Skeletal muscle satellite cell (primary cell): ENCODE measurements around the gene ATXN10.

Experiments
- H3K27me3 ChIP-seq: 2 replicates; pipeline ENCODE4 v1.7.0; 2013; ENCODE audit warnings: low read length; ENCODE audit not compliant: control insufficient read depth, insufficient read depth
- H3K36me3 ChIP-seq: 2 replicates; pipeline ENCODE4 v1.7.0; 2013; ENCODE audit warnings: mild to moderate bottlenecking, control low read depth, low read length; ENCODE audit not compliant: insufficient read depth
- H3K4me1 ChIP-seq: 2 replicates; pipeline ENCODE4 v1.7.0; 2013; ENCODE audit warnings: low read length; ENCODE audit not compliant: control insufficient read depth, insufficient read depth
- H3K4me2 ChIP-seq: 2 replicates; pipeline ENCODE4 v1.7.0; 2013; ENCODE audit warnings: mild to moderate bottlenecking, low read length
- H3K4me3 ChIP-seq: 2 replicates; pipeline ENCODE4 v1.7.0; 2013; ENCODE audit warnings: low read length
- H3K9ac ChIP-seq: 2 replicates; pipeline ENCODE4 v1.7.0; 2013; ENCODE audit warnings: mild to moderate bottlenecking, low read depth, low read length, moderate library complexity
- H3K9me3 ChIP-seq: replicated peaks from 2 replicates; pipeline ENCODE4 v1.7.0; 2013; ENCODE audit warnings: mild to moderate bottlenecking, control low read depth, low read length

The ATXN10 gene

DNA sequence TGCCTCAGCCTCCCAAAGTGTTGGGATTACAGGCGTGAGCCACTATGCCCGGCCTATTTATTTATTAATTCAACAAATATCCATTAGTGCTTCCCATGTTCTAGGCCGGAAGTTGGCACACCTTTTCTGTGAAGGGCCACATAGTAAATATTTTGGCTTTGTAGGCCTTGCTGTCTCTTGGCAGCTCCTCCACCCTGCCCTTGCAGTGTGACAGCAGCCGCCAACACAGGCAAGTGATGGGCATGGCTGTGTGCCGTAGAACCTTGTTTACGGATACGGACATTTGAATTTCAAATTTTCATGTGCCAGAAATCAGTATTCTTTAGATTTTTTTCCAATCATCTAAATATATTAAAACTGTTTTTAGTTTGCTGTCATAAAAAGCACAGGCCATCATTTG, 165.9 kb downstream of the ATXN10 start:
- Histone ChIP-seq H3K9me3 (no peaks in the 10 kb centered on the region), H3K9ac (no peak overlapping the region), H3K27me3 (no peaks in the 10 kb centered on the region), H3K4me3 (no peak overlapping the region), H3K4me1 (no peaks in the 10 kb centered on the region), H3K4me2 (no peak overlapping the region), H3K36me3 (peaks cover 24% of the 10 kb centered on the region)

DNA sequence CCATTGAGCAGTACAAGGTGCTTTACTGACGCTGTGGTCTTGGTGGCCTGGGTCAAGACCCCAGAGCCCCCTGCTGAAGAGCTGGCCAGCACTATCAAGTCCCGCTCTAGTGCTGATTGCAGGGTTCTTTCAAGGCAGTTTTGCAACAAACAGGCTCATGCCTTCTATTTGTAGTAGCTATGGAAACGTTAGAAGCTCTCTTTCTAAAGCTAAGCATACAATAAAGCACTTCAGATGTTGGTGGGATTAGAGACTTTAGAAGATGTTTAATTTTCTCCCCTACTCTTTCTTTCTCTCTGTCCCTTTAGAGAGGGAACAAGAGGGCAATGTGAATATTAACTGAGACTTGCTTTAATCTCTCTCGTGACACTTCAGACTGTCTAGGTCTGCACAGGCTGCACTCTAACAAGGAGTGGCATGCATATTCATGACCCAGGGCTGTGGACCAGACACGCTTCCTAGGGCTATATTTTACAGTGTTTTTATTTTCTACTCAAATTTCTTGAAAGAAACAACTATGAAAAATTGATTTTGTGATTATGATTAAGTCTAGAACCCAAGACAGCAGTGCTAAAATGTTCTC, 166.8 kb downstream of the ATXN10 start:
- H3K36me3 ChIP-seq = peaks cover 32% of the 10 kb centered on the region
- no peak overlapping the region for H3K4me3 ChIP-seq
- no peaks in the 10 kb centered on the region for H3K27me3 ChIP-seq
- no peak overlapping the region for H3K9ac ChIP-seq
- H3K9me3 ChIP-seq = no peaks in the 10 kb centered on the region
- H3K4me1 ChIP-seq = no peaks in the 10 kb centered on the region
- H3K4me2 ChIP-seq = no peak overlapping the region

DNA sequence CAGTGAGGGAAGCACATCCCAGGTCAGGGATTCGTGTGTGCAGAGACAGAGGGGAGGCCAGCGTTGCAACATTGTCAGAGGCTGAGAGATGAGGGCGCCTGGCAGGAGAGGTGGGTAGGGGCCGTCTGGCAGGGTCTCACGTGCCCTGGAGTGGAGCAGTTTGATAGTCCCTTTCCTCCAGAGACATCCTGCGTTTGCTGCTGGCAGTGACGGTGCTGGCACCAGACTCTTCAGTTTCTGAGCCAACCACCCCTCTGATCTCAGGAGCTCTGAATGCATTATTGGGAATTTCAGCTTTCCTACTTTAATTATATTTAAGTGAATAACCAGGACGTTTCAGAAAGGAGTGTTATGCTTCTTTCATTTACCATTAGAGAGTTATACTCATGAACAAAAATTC, 168.8 kb downstream of the ATXN10 start:
- no peak overlapping the region for H3K4me2 ChIP-seq
- H3K4me1 ChIP-seq = no peaks in the 10 kb centered on the region
- H3K27me3 ChIP-seq = no peaks in the 10 kb centered on the region
- H3K36me3 ChIP-seq = peaks cover 32% of the 10 kb centered on the region
- no peak overlapping the region for H3K9ac ChIP-seq
- H3K4me3 ChIP-seq = no peak overlapping the region
- no peaks in the 10 kb centered on the region for H3K9me3 ChIP-seq

DNA sequence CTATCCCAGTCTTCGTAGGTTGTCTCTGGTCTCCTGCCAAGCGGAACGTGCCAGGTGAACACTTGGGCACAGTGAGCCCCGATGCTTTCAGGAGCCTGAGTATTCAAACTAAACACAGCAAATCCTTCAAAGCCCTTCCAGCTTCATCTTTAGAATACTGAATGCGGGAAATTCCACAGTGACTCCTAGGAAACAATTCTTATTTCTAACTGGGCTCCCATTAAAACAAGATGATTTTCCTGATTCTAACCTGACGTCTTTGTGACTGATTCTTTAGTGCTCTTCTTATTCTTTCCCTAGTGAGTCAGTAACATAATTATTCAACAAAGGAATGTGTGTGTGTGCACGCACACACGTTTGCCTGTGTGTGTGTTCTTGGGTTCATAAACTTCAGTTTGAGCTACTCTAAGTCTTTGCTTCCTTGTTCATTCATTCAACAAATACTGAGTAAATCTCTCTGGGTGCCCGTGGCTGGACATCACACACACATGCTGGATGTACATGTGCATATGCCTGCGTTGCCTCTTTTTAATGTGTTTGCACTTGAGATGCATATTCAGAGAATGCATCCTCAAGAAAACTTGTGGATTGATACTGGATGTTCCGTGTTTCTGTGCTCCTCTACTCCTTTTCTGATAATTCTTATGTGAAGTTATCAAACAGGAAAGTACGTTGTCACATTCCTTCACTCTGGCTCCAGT, 170.8 kb downstream of the ATXN10 start:
- no peak overlapping the region for H3K9ac ChIP-seq
- no peak overlapping the region for H3K4me3 ChIP-seq
- H3K4me2 ChIP-seq = no peak overlapping the region
- no peaks in the 10 kb centered on the region for H3K4me1 ChIP-seq
- no peaks in the 10 kb centered on the region for H3K9me3 ChIP-seq
- no peaks in the 10 kb centered on the region for H3K27me3 ChIP-seq
- peaks cover 32% of the 10 kb centered on the region for H3K36me3 ChIP-seq

DNA sequence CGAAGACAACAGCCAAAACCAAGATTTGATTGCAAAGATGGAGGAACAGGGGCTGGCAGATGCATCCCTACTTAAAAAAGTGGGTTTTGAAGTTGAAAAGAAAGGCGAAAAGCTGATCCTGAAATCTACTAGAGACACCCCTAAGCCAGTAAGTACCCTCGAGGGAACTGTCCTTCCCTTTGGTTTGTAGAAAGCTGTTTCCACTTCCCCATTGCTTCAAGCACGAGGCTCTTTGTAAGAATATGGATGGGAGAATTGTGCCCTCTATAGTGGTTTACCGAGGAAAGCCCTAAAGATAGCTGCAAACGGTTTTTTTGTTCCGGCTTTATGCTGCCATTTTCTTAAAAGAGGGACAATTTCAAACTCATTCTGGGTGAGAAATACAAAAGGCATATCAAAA, 171.4 kb downstream of the ATXN10 start:
- Histone ChIP-seq H3K4me2 (no peak overlapping the region), H3K9me3 (no peaks in the 10 kb centered on the region), H3K4me3 (no peak overlapping the region), H3K4me1 (no peaks in the 10 kb centered on the region), H3K9ac (no peak overlapping the region), H3K27me3 (no peaks in the 10 kb centered on the region), H3K36me3 (peaks cover 32% of the 10 kb centered on the region)

DNA sequence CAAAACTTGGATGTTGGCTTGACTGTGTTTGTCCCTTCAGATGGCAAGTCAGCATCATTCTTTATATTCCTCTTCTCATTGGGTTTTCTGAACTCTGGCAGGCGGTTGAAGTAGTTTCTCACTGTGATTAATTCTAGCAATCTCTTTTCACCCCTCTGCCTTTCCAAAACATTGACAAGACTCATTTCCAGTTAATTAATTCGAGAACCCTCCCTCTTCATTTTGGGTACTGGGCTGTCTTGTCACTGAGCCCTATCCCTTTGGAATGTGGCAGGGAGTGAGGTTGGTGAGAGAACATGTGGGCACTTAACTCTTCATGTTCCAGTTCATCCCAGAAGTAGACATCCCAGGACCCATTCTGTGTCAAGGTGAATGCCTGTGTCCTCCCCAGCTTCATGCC, 172.4 kb downstream of the ATXN10 start:
- Histone ChIP-seq H3K4me2 (no peak overlapping the region), H3K9ac (no peak overlapping the region), H3K9me3 (no peaks in the 10 kb centered on the region), H3K4me3 (no peak overlapping the region), H3K4me1 (no peaks in the 10 kb centered on the region), H3K27me3 (no peaks in the 10 kb centered on the region), H3K36me3 (peaks cover 33% of the 10 kb centered on the region)

DNA sequence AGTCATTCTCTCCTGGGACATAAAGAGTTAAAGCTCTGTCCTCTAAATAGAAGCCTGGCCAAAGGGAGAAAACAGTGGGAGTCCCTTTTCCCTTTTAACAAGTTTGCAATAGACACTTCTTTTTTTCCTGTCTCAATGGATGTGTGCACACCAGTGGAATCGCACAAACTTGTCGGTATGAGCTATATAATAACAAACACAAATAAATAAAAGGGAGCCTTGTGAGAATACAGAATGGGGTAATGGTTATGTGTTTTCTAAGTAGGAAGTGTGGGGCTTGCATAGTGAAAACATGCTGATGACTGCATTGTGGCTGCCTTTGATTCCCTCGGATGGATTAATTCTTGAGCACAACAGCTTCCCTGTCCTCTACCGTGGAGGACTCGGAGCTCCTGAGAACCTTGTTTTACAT, 173.4 kb downstream of the ATXN10 start:
- H3K36me3 ChIP-seq = peaks cover 32% of the 10 kb centered on the region
- H3K9me3 ChIP-seq = no peaks in the 10 kb centered on the region
- no peak overlapping the region for H3K9ac ChIP-seq
- no peak overlapping the region for H3K4me3 ChIP-seq
- H3K27me3 ChIP-seq = no peaks in the 10 kb centered on the region
- no peak overlapping the region for H3K4me2 ChIP-seq
- H3K4me1 ChIP-seq = no peaks in the 10 kb centered on the region

DNA sequence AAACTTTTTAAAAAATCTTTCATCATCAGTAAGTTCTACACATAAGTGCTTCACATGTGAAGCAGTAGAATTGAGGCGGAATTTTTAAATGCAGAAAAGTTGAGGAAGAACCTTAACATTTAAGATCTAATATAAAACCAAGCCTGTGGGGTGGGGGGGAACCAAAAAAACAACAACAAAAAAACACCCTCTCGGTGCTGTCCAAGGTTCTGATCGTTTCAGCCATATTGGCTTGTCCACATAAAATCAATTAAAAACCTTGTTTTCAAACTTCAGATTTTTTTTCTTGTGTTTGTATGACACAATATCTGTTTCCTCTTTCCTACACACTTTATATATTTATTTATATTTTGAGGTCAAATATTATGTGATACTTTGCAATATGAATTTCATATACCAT, 175.3 kb downstream of the ATXN10 start:
- peaks cover 41% of the 10 kb centered on the region for H3K36me3 ChIP-seq
- no peak overlapping the region for H3K4me3 ChIP-seq
- H3K4me2 ChIP-seq = no peak overlapping the region
- no peaks in the 10 kb centered on the region for H3K4me1 ChIP-seq
- no peak overlapping the region for H3K9ac ChIP-seq
- peaks cover 1% of the 10 kb centered on the region for H3K9me3 ChIP-seq
- no peaks in the 10 kb centered on the region for H3K27me3 ChIP-seq

DNA sequence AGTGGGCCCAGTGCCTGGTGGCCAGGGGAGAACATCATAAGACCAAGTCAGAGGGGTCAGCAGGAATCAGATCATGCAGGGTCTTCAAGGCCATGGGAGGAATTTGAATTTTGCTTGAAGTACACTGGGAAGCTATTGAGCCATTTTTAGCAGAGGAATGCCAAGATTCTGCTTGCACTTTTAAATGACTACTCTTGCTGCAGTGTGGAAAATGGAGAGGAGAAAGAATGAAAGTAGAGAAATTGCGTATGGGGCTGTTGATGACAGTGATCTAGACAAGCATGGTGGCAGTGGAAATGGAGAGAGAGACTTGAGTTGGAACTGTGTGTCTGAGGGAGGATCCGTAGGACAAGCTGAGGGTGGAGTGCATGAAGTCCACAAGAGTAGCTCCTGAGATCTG, 177.3 kb downstream of the ATXN10 start:
- H3K4me1 ChIP-seq = no peaks in the 10 kb centered on the region
- no peak overlapping the region for H3K4me2 ChIP-seq
- peaks cover 36% of the 10 kb centered on the region for H3K36me3 ChIP-seq
- H3K9me3 ChIP-seq = peaks cover 10% of the 10 kb centered on the region
- H3K9ac ChIP-seq = no peak overlapping the region
- no peak overlapping the region for H3K4me3 ChIP-seq
- no peaks in the 10 kb centered on the region for H3K27me3 ChIP-seq

DNA sequence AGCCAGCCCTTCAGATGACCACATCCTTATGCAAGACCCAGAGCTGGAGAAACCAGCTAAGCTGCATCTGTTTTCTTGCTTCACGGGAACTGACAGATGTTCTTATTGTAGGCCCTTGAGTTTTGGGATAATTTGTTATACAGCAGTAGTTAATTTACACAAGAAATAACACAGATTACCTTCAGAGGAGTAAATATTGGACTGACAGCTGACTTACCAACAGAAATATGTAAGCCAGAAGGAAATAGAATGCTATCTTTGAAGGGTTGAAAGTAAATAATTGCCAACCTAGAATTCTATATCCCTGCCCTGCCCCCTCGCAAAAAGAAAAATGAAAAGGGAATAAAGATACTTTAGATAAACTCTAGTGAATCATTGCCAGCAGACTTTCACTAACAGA, 181.2 kb downstream of the ATXN10 start:
- H3K36me3 ChIP-seq = peaks cover 38% of the 10 kb centered on the region
- H3K27me3 ChIP-seq = no peaks in the 10 kb centered on the region
- no peaks in the 10 kb centered on the region for H3K4me1 ChIP-seq
- H3K9ac ChIP-seq = no peak overlapping the region
- H3K4me2 ChIP-seq = no peak overlapping the region
- H3K9me3 ChIP-seq = peaks cover 10% of the 10 kb centered on the region
- no peak overlapping the region for H3K4me3 ChIP-seq

DNA sequence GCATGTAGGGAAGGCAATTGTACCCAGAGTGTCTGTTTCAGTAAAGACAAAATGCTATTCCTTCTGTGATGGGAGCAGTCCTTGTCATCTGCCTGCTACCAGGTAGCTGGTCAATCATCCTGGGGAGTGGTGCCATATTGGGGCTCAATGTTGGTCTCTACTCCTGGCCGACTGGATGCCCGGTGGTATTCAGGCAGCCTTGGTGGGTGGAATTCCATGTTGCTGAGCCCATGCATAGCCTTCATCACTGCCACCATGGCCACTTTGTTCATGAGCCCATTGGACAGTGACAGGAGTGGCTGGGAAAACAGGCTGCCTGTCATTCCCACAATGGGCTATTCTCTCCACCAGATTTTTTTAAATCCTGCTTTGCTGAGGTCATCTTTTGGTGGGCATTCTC, 184.3 kb downstream of the ATXN10 start:
- no peak overlapping the region for H3K4me3 ChIP-seq
- peaks cover 24% of the 10 kb centered on the region for H3K36me3 ChIP-seq
- no peaks in the 10 kb centered on the region for H3K4me1 ChIP-seq
- H3K9ac ChIP-seq = no peak overlapping the region
- no peaks in the 10 kb centered on the region for H3K27me3 ChIP-seq
- peaks cover 10% of the 10 kb centered on the region for H3K9me3 ChIP-seq
- H3K4me2 ChIP-seq = no peak overlapping the region

DNA sequence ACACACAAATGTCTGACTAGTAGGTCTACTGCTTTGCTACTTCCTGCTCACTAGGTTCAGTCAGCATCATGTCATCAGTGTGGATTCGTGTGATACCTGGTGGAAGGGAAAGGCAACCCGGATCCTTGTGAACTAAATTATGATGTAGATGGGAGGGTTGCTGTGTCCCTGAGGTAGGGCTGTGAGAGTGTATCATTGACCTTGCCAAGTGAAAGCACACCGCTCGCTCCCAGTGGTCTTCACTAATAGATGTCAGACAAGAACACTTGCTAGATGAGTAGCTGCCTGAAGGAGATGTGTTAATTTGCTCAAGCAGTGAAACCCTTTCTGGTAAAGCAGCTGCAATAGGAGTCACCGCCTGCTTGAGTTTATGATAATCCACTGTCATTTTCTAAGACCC, 185.9 kb downstream of the ATXN10 start:
- Histone ChIP-seq H3K4me2 (no peak overlapping the region), H3K27me3 (no peaks in the 10 kb centered on the region), H3K9me3 (peaks cover 3% of the 10 kb centered on the region), H3K4me1 (no peaks in the 10 kb centered on the region), H3K4me3 (no peak overlapping the region), H3K9ac (no peak overlapping the region), H3K36me3 (peaks cover 14% of the 10 kb centered on the region)
